Fibroblast of villous mesenchyme (primary cell): ENCODE results near the gene ENOSF1. TPM values are rescaled to one million over a fixed set of nuclear protein-coding genes. Genes with fewer than 3 reads are reported as not detected.

Experiments
- DNase-seq: peaks from one replicate; pipeline ENCODE4 v3.0.0-alpha.2; 2010; ENCODE audit warnings: low read depth
- H3K4me3 ChIP-seq: 2 replicates; pipeline ENCODE4 v1.5.1; 2011; ENCODE audit warnings: low read depth, mild to moderate bottlenecking, low read length
- CTCF ChIP-seq: IDR thresholded peaks from 2 replicates; pipeline ENCODE4 v1.5.1; 2012; ENCODE audit warnings: low read depth, mild to moderate bottlenecking, low read length; ENCODE audit not compliant: insufficient read depth
- total RNA-seq: library from RNA; depleted of rRNA; stranded (reverse); fragments of >200 nt; gene quantifications from 2 replicates; pipeline ENCODE4 v1.2.3, GENCODE V29; 2012

Gene ENOSF1
- total RNA-seq, 1 donor = 31.1 TPM

DNA sequence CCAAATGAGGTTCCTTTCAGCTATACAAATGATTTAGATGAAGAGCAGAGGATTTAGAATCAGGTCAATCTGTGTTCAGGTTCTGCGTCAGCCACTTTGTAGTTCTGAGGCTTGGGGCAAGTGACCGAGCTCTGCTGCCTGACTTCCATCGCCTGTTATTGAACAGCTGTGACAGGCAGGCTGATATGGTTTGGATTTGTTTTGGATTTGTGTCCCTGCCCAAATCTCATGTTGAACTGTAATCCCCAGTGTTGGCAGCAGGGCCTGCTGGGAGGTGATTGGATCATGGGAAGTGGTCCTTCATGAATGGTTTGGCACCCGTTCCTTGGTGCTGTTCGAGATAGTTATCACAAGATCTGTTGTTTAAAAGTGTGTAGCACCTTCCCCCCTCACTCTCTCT, 36.4 kb downstream of the ENOSF1 start:
- no peak overlapping the region for H3K4me3 ChIP-seq
- TF ChIP-seq CTCF = no peak
- DNase-seq = no peak

GRCh38 chr18:675307-675706, 37.1 kb downstream of the ENOSF1 start:
- TF ChIP-seq CTCF = no peak
- no peak for DNase-seq
- no peak overlapping the region for H3K4me3 ChIP-seq

- no peak overlapping the region for H3K4me3 ChIP-seq
- DNase-seq = no peak
- TF ChIP-seq CTCF = no peak
Measured at GRCh38 chr18:673769-674168, 38.7 kb downstream of the ENOSF1 start.

DNA sequence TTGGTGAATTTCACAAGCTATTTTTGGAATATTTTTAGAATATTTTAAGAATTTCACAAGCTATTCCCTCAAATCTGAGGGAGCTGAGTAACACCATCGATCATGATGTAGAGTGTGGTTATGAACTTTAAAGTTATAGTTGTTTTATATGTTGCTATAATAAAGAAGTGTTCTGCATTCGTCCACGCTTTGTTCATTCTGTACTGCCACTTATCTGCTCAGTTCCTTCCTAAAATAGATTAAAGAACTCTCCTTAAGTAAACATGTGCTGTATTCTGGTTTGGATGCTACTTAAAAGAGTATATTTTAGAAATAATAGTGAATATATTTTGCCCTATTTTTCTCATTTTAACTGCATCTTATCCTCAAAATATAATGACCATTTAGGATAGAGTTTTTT, 39.1 kb downstream of the ENOSF1 start:
- no peak for TF ChIP-seq CTCF
- no peak for DNase-seq
- H3K4me3 ChIP-seq = no peak overlapping the region

DNA sequence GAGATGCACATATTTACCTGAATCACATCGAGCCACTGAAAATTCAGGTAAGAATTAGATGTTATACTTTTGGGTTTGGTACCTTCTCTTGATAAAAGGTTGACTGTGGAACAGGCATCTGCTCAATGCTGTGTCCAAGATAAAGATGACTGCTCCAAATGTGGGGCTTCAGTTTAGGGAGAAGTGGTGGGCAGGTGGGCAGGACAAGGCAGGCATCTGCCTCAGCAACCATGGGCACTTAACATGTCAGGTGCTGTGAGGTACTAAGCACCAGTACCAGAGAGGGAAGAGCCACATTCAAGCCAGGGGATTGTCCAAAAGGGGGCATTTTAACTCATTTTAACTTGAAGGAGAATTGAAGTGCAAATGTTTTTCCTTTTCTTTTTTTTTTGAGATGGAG, 41.0 kb downstream of the ENOSF1 start:
- no peak for DNase-seq
- no peak for TF ChIP-seq CTCF
- H3K4me3 ChIP-seq = no peak overlapping the region

DNA sequence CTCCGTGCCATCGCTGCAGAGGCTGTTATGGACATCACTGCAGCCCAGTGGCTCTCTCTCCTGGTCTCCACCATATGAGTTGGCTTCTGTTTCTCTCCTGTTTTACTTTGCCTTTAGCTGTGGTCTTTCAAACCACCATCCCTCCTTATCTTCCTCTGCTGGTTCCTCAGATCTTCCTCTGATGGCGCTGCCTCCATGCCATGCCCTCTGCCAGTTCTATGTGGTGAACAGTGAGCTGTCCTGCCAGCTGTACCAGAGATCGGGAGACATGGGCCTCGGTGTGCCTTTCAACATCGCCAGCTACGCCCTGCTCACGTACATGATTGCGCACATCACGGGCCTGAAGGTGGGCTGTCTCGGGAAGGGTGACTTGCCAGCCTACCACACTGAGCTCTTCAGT, 41.9 kb downstream of the ENOSF1 start:
- H3K4me3 ChIP-seq = no peak overlapping the region
- TF ChIP-seq CTCF = no peak
- DNase-seq = no peak

DNA sequence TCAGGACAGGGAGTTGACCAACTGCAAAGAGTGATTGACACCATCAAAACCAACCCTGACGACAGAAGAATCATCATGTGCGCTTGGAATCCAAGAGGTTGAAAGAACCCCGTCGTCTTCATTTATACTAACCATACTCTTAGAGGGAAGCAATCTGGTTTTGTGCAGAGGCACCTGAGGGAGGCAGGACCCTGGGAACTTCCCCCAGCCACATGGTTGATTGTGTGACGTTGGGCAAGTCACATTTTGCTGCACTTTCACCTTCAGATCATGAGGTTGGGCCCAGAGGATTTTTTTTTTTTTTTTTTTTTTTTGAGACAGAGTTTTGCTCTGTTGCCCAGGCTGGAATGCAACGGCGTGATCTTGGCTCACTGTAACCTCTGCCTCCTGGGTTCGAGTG, 43.4 kb downstream of the ENOSF1 start:
- no peak for TF ChIP-seq CTCF
- no peak overlapping the region for H3K4me3 ChIP-seq
- DNase-seq = no peak
